Right cardiac atrium (tissue), 5 donors: Measurements from ENCODE around the gene SLC8A1. TPM values are rescaled to one million over a fixed set of nuclear protein-coding genes. Genes with fewer than 3 reads are reported as not detected.

Experiments used
- ATAC-seq, 2 donors: fragments of 200-7000 bp; cut with Tn5 transposase; one replicate each; pipeline versions ENCODE4 v1.8.0 to v1.9.1; 2020; ENCODE audit warnings: moderate library complexity in 2 of 2, mild to moderate bottlenecking in 1 of 2
- DNase-seq, 3 donors: peaks; one replicate each; pipeline ENCODE4 v3.0.0-alpha.2; 2020
- H3K27ac ChIP-seq: one replicate; pipeline ENCODE4 v1.5.1; 2013; ENCODE audit warnings: mild to moderate bottlenecking, low read length, control low read depth, moderate library complexity
- H3K27me3 ChIP-seq: one replicate; pipeline ENCODE4 v1.6.1; 2013; ENCODE audit not compliant: control insufficient read depth, insufficient read depth
- H3K4me1 ChIP-seq: one replicate; pipeline ENCODE4 v1.6.1; 2013; ENCODE audit warnings: low read length; ENCODE audit not compliant: control insufficient read depth, insufficient read depth
- H3K4me3 ChIP-seq: one replicate; pipeline ENCODE4 v1.5.1; 2013; ENCODE audit warnings: low read length, control low read depth
- H3K9me3 ChIP-seq: one replicate; pipeline ENCODE4 v1.6.1; 2013; ENCODE audit warnings: low read length; ENCODE audit not compliant: control insufficient read depth
- WGBS: extraction: QIAGEN DNeasy Blood & Tissue Kit; methylation state at CpG from one replicate; pipeline ENCODE4 v1.1.7; 2013; 5-methylcytosine and 5-hydroxymethylcytosine counted together
- intact Hi-C, 4 donors: fragments of 100-400 bp; cut with DNase I; formaldehyde crosslinking; loops; one replicate each; pipeline versions ENCODE4 v1.11.0 to v1.14.0; 2022 to 2023
- polyA plus RNA-seq: library from polyadenylated mRNA; stranded (reverse); fragments of 200-250 nt; gene quantifications from one replicate; pipeline ENCODE4 v1.2.3, GENCODE V29; 2013
- total RNA-seq, 4 donors: library from RNA; stranded (reverse); fragmentation: NEBNext Ultra II Directional; extraction: Animal tissue kit (Norgen Biotek cat#: 25700); gene quantifications; one replicate each; pipeline ENCODE4 v1.2.1, GENCODE V29; 2021
- donor health status: healthy with polysubstance abuse.
- donor health status: DM: no; HTN: yes; CAD: no.
- donor health status: DM: no; HTN: no; CAD: no.
- donor health status: DM: no; HTN: yes; CAD: no; lungs with severe emphysema.
- donor health status: DM: yes; HTN: yes; CAD: no.

Gene SLC8A1
- total and polyA plus RNA-seq, 5 donors = 41.8 to 907 (median 790) TPM

DNA sequence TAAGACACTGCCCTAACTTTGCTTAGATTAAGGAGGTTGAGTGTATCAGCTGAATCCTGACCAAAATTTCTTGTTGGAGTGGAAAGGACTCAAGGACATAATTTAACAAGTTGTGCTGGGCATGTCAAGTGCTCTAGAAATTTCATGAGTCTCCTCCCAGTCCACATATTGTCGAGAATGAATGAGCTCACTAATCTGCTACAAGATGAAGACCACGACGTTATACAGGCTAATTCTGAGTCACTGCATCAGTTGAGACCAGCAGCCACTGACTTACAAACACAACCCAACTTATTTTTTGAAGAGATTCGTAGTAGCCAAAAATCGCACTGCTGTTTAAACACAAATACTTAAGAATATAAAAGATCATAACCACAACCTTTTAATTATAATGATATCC lies 28.7 kb upstream of the SLC8A1 start:
- intact Hi-C loops = no loop called here
- no peak overlapping the region for H3K27ac ChIP-seq
- H3K4me1 ChIP-seq = peaks cover 2% of the 10 kb centered on the region
- ATAC-seq (no peak), DNase-seq (no peak)
- H3K27me3 ChIP-seq = no peaks in the 10 kb centered on the region
- no peaks in the 10 kb centered on the region for H3K9me3 ChIP-seq
- no peak overlapping the region for H3K4me3 ChIP-seq
- WGBS = 70% methylated on average over 5 of the region's 5 CpGs

DNA sequence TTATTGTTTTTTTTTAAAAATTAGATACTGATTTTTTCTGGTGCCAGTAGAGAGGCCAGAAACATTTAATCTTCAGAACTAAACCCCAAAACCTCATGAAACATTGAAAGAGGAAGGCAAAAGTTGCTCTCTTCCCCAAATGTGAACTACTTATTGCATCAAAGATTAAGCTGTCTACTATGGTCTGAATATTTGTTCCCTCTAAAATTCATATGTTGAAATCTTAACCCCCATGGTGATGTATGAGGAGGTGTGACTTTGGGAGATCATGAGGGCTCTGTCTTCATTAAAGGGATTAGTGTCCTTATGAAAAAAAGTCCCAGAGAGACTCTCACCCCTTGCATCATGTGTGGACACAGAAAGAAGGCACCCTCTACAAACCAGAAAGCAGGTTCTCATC lies 28.2 kb upstream of the SLC8A1 start:
- intact Hi-C loops = no loop called here
- DNase-seq (no peak), ATAC-seq (peak; percentile 19 to 52)
- H3K4me1 ChIP-seq = peaks cover 2% of the 10 kb centered on the region
- no peaks in the 10 kb centered on the region for H3K27me3 ChIP-seq
- no peaks in the 10 kb centered on the region for H3K9me3 ChIP-seq
- H3K27ac ChIP-seq = no peak overlapping the region
- no peak overlapping the region for H3K4me3 ChIP-seq

DNA sequence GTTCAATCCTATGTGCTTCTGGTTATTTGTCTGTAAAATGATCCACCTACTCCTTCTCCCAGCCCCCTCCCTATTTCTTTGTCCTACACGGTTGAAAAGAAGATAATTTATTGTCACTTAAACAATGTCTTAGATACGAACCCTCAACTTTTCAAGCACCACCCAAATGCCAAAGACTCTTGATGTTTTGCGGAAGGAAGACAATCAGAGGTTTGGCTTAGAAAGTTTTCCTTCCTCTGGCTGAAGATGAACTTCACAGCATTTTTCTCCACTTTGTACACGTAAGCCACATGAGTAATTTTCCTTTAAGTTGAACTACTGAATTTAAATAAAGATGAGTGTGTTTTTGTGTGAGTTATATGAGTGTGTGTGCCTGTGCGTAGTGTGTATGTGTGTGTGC lies 25.5 kb upstream of the SLC8A1 start:
- peaks cover 2% of the 10 kb centered on the region for H3K4me1 ChIP-seq
- H3K4me3 ChIP-seq = no peak overlapping the region
- no peaks in the 10 kb centered on the region for H3K27me3 ChIP-seq
- ATAC-seq (no peak), DNase-seq (no peak)
- intact Hi-C loops = no loop called here
- 53% methylated on average over 5 of the region's 5 CpGs for WGBS
- no peaks in the 10 kb centered on the region for H3K9me3 ChIP-seq
- H3K27ac ChIP-seq = no peak overlapping the region

DNA sequence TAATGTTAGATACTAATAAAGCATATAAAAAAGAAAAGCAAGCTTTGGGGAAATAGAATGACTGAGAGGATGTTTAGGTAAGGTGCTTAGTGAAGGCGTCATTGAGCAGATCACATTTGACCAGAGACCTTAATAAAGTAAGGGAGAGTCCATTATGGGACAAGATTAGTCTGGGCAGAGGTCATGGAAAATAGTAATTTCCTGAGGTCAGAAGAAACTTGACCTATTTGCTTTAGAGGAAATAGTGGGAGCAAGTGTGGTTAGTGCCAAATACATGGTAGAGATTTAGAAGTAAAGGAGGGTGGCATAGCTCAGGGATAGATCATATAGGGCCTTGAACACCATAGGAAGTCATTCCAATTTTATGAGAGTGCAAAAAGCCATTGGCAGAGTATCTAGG lies 24.5 kb upstream of the SLC8A1 start:
- no peak overlapping the region for H3K4me3 ChIP-seq
- ATAC-seq = no peak
- no peaks in the 10 kb centered on the region for H3K9me3 ChIP-seq
- peaks cover 3% of the 10 kb centered on the region for H3K4me1 ChIP-seq
- WGBS = 77% methylated on average over 1 of the region's 1 CpG
- DNase-seq = no peak
- H3K27ac ChIP-seq = no peak overlapping the region
- intact Hi-C loops = no loop called here
- no peaks in the 10 kb centered on the region for H3K27me3 ChIP-seq

DNA sequence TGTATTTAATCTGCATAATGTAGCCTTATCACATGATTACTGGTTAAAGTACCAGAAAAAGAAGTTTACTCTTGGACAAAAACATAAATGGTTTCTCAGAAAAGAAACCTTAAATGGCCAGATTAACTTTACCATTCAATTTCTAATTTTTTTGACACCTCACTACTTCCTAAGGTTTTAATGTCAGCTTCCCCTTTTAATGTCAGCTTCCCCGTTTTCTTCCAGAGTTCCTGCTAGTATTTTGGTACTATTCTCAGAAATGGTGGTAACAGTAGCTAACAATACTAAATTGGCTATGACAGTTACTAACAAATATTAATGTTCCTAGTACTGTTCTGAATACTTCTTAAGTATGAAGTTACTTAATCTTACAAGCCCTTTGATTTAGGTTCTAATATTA lies 22.4 kb upstream of the SLC8A1 start:
- 56% methylated on average over 1 of the region's 1 CpG for WGBS
- peaks cover 2% of the 10 kb centered on the region for H3K4me1 ChIP-seq

DNA sequence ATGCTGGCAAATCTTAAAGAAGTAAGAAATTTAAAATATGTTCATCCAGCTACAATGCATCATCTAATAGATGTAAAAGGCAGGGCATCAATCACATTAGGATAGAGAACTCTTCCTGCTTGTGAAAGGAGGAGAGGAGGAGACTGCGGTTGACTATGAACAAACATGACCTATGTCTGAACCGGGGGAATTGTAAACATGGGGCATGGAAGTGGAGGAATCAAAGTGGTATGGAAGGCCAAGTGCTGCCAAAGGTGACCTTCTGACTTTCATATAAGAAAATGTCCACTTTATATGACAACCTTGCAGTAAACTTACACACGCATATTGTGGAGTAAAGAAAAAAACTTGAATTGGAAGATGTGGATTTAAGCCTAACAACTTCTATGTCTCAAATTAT lies 20.0 kb upstream of the SLC8A1 start:
- no peaks in the 10 kb centered on the region for H3K9me3 ChIP-seq
- intact Hi-C loops = no loop called here
- DNase-seq (no peak), ATAC-seq (no peak)
- no peaks in the 10 kb centered on the region for H3K27me3 ChIP-seq
- no peak overlapping the region for H3K27ac ChIP-seq
- no peak overlapping the region for H3K4me3 ChIP-seq
- WGBS = 74% methylated on average over 3 of the region's 3 CpGs
- H3K4me1 ChIP-seq = peaks cover 2% of the 10 kb centered on the region

More for the DNA sequence above, 22.4 kb upstream of the SLC8A1 start:
- H3K27me3 ChIP-seq = no peaks in the 10 kb centered on the region
- no peak for DNase-seq
- no peak overlapping the region for H3K4me3 ChIP-seq
- no peak for ATAC-seq
- intact Hi-C loops = no loop called here
- no peaks in the 10 kb centered on the region for H3K9me3 ChIP-seq
- H3K27ac ChIP-seq = no peak overlapping the region

DNA sequence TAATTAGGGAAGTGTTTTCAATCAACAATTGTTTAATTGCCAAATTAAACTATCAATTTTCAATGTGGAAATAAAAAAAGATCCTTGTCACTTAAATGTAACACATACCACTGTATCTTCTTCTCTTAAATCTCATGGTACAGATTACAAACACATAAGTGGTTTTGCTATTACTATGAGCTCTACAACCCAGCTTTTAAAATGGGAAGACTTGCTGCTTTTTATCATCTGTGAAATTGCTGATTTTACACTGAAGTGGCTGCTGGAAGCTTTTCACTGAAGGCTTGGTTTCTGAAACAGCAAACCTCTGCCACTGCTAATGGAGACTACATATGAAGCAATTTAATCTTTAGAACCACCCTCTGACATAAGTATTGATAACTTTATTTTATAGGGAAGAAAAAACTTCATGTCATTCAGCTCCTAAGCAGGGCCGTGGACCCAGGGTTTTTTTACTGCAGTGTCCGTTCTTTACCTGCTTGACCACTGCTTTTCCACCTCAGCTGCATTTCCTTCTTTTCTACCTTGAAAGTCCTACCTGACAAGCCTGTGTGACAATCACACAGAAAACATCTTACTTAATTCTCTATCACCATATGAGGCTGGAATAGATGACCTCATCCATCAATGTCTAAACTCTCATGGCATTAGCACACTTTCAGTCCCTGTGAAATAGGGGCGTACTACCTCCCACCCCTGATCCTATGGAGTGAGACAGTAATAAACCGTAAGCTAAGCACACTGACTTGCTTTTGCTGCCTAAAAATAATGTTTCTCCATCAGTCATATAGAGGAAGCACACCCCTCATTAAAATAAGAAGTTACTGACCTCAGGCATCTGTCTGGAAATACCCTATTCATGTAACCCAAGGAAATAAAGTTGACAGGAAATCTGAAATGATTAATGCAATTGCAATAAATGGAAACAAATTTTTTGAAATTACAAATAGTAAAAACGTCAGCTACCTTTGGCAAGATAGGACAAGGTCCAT lies 19.2 kb upstream of the SLC8A1 start:
- Histone ChIP-seq H3K27ac (no peak overlapping the region), H3K9me3 (no peaks in the 10 kb centered on the region), H3K4me1 (peaks cover 3% of the 10 kb centered on the region), H3K27me3 (no peaks in the 10 kb centered on the region), H3K4me3 (no peak overlapping the region)
- ATAC-seq (no peak), DNase-seq (no peak)
- intact Hi-C loops = no loop called here
- WGBS = 59% methylated on average over 5 of the region's 5 CpGs

DNA sequence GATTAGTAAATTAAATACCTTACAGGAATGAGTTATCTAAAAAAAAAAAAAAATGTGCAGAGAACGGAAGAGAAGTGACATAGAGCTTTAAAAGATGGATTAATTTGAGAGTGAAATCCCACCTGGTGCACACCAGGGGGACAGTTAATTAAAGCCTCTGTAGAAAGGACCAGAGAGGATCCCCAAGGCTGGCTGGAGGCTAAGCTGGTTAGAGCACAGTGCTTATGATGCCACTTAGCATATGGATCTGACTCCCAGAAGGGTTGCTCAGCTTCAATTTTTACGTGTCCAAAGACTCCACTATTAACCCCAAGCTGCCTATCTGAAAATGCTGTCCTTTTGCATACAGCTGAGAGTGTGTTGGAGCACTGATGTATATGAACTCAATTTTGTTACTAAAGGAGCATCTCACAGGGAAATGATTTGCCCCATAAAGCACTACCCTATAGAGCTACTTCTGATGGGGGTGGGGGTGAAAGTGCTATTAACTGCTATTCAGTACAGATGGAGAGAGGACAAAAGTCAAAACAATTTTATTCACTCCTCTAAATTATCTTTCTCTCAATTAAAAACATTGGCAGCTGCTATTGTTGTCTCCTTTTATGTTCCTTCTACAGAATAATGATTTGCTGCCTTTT lies 15.2 kb upstream of the SLC8A1 start:
- no peak for ATAC-seq
- intact Hi-C loops = no loop called here
- 67% methylated on average over 2 of the region's 2 CpGs for WGBS

DNA sequence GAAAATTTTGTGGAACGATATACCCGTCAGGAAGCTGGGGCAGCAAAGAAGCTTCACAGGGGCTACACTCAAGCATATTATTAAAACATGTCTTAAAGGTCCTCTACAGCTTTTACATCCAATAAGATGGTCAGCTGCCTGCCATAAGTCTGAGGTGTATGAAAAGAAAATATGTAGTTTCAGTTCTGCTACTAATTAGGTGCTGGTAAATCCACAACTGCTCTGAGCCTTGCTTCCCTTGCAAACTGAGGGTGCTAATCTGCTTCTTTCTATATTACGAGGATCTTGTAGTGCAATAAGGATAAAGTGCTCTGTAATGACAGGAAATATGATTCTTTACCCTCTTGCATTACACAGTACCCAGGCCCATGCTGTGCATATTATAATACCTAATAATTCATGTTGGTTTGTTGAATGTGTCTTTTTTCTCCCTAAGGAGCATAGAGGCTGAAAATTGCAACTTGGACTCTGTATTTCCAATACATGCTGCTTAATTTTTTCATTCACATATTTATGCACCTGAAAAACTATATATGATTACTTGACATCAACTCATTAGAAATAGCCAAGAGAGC lies 14.5 kb upstream of the SLC8A1 start:
- H3K9me3 ChIP-seq = no peaks in the 10 kb centered on the region
- 88% methylated on average over 3 of the region's 3 CpGs for WGBS
- H3K27ac ChIP-seq = no peak overlapping the region
- no peaks in the 10 kb centered on the region for H3K27me3 ChIP-seq
- no peak overlapping the region for H3K4me3 ChIP-seq
- DNase-seq = no peak
- no peak for ATAC-seq
- peaks cover 1% of the 10 kb centered on the region for H3K4me1 ChIP-seq
- intact Hi-C loops = no loop called here

More for the DNA sequence above, 15.2 kb upstream of the SLC8A1 start:
- Histone ChIP-seq H3K4me1 (peaks cover 3% of the 10 kb centered on the region), H3K4me3 (no peak overlapping the region), H3K27ac (no peak overlapping the region), H3K9me3 (no peaks in the 10 kb centered on the region), H3K27me3 (no peaks in the 10 kb centered on the region)
- DNase-seq = no peak

DNA sequence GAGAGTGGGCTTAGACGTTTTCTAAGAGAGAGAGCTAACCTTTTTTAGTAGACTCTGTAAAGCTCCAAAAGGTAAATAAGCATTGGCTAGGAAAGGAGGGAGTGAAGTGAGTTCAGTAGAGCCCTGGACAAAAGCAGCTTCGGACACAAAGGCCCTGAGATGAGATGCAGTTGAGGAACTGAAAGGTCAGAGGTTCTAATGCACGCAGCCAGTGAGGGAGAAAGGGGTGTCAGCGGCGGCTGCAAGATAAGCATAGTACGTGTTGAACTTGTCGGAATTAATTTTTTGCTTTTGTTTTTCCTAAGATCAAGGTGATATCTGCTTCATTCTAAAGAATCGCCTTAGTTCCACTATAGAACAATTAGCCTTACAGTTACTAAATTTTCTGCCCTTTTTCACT lies 11.2 kb upstream of the SLC8A1 start:
- no peak overlapping the region for H3K27ac ChIP-seq
- ATAC-seq (no peak), DNase-seq (no peak)
- 52% methylated on average over 8 of the region's 8 CpGs for WGBS
- H3K4me1 ChIP-seq = peaks cover 6% of the 10 kb centered on the region
- H3K27me3 ChIP-seq = no peaks in the 10 kb centered on the region
- H3K4me3 ChIP-seq = no peak overlapping the region
- intact Hi-C loops = no loop called here
- H3K9me3 ChIP-seq = no peaks in the 10 kb centered on the region

DNA sequence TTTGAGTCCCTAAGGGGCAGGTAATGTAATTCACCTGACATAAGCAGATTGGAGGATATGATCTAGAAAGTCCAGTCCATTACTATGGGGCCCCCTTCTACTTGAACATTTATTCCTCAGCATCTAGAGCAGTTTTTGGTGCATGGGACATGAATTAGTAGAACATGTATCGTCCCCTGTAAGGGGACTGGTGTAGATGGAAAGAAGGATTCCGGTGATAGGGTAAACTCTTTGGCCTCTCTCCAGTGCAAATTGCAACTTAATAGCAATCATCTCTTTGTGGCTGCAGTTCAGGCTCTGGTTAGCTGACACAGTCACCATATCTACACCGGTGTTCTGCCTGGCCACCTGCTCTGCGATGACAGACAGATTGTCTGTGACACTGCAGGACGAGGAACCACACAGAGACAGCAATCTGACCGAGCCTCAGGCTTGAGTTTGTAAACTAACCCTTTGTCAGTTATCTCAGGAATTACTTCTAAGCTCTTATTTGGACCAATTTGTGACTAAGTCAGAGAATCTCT lies 6.4 kb upstream of the SLC8A1 start:
- DNase-seq = peak in 2 of 3 donors; percentile 37 to 47
- H3K9me3 ChIP-seq = no peaks in the 10 kb centered on the region
- ATAC-seq = peak in 1 of 2 donors; percentile 34
- H3K27me3 ChIP-seq = no peaks in the 10 kb centered on the region
- H3K27ac ChIP-seq = no peak overlapping the region
- WGBS = 38% methylated on average over 6 of the region's 6 CpGs
- intact Hi-C loops = loop anchor here in 1 of 4 donors (10.0 kb wide), 1 partner anchor 96 kb away; no protein-coding TSS in a partner anchor
- no peak overlapping the region for H3K4me3 ChIP-seq
- peaks cover 7% of the 10 kb centered on the region for H3K4me1 ChIP-seq
